ENCODE measurements around the gene C1QTNF6.

C1QTNF6 gene

DNA sequence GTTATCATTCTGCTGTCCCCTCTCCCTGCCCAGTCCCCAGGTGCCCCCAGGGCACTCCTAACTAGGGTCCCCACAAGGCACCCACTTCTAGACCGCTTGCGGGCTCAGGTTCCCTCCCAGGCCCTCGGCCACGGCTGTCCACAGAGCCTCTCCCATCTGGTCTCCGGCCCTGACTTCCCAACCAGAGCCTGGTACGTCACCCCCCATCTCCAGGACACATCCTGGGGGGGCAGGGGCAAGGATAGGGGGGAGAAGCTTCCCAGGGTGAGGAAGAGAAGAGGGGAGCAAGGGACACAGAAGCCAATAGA lies 23.8 kb upstream of the C1QTNF6 start:
- Histone ChIP-seq H3K9ac (0 out of 22 replicates have a peak overlapping the region, but pooled peaks of 2 of the 11 experiments have one; percentile 5 to 6), H3K4me3 (no peak overlapping the region), H3K4me2 (peak overlapping the region in 7 of 11 experiments; percentile 6 to 63 (median 41); a peak in 9 of 22 replicates), H3K4me1 (peaks cover 0 to 37% (median 28%) of the 10 kb centered on the region in 10 experiments; a peak in 15 of 20 replicates), H3K27ac (no peak overlapping the region), H3K36me3 (no peaks in the 10 kb centered on the region), H4K20me1 (no peaks in the 10 kb centered on the region), H3K27me3 (no peaks in the 10 kb centered on the region), H3K9me3 (replicated peaks in 1 of 11) (no peaks in the 10 kb centered on the region)
- TF ChIP-seq Cebpa-rat (IDR thresholded peaks at IDR 0.05): no peak

DNA sequence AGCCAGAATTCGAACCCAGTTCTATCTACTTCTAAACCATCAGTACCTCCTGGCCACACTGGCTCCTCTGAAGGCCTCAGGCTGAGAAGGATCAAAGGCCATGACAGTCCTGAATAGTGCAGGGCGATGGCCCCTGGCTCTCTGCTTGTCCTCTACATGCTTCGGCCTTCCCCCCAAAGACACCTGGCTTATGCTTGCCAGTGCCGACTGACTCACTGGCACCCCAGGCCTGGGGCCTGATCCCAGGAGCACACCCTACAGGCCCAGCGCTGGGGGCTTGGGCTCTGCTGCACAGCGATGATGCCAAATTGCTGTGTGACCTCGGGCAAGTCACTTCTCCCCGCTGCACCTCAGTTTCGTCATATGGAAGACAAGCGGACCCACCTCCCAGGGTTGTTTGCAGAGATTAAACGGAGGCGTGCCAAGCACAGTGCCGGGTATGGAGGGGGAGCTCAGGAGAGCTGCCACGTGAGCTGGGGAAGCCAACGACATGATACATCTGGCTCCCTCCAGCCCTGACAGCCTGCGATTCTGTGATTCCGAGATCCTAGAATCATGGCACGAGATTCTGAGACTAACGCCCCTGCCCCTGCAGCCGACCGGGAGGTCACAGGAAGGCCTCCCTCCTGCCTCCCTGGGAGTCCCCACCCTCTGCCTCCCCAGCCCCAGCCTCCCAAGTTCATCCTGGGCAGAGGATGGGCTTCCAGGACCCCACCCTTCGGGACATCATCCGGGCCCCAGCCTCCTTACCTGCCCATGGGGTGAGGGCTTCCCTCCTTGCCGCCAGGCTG lies 23.2 kb upstream of the C1QTNF6 start:
- H3K9ac ChIP-seq: 0 out of 22 replicates have a peak overlapping the region, but pooled peaks of 2 of the 11 experiments have one; percentile 5 to 6
- no peaks in the 10 kb centered on the region for H4K20me1 ChIP-seq
- no peak overlapping the region for H3K4me3 ChIP-seq
- peaks cover 0 to 37% (median 28%) of the 10 kb centered on the region in 10 experiments; a peak in 15 of 20 replicates for H3K4me1 ChIP-seq
- peak overlapping the region in 7 of 11 experiments; percentile 6 to 63 (median 41); a peak in 6 of 22 replicates for H3K4me2 ChIP-seq
- no peak for TF ChIP-seq Cebpa-rat (IDR thresholded peaks at IDR 0.05)
- no peaks in the 10 kb centered on the region for H3K27me3 ChIP-seq
- H3K27ac ChIP-seq: no peak overlapping the region
- no peaks in the 10 kb centered on the region for H3K9me3 ChIP-seq (replicated peaks in 1 of 11)
- no peaks in the 10 kb centered on the region for H3K36me3 ChIP-seq

DNA sequence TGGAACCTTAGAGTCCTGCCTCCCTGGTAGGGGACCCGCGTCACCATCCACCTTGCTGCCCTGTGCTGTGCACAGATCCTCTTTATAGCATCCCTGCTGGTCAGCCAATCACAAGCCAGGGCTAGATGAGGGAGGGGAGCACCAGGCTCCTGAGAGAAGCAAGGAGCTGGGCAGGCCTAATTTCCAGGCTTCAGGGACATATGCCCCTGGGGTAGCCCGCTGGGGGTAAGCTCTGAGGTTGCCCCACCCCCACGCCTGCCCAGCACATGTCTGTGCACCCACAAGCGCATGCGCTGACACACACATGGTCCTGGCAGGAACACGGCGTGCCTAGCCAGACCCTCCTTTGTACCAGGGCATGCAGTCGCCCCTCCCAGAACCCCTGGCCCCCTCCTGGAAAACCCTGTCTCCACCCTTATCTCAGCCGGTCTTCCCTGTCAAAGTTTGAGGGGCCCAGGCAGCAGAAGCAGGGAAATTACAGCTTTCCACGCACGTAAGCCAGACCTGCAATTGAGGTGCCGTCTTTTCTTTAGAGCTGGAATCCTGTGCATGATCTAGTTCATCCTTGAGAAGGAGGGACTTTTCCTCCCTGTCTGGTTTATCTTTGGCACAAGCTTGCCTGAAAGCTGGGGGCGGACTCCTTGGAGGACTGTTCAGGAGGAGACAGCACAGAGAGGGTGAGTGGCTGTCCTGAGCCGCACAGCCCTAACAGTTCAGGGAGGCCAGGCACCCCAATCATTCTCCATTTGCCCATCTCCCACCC lies 22.2 kb upstream of the C1QTNF6 start:
- Histone ChIP-seq H3K9me3 (replicated peaks in 1 of 11) (no peaks in the 10 kb centered on the region), H3K36me3 (no peaks in the 10 kb centered on the region), H4K20me1 (no peaks in the 10 kb centered on the region), H3K4me1 (peaks cover 5 to 43% (median 32%) of the 10 kb centered on the region in 10 experiments; a peak in 18 of 20 replicates), H3K4me2 (no peak overlapping the region), H3K9ac (no peak overlapping the region), H3K4me3 (no peak overlapping the region), H3K27me3 (no peaks in the 10 kb centered on the region), H3K27ac (no peak overlapping the region)
- TF ChIP-seq Cebpa-rat (IDR thresholded peaks at IDR 0.05): no peak

DNA sequence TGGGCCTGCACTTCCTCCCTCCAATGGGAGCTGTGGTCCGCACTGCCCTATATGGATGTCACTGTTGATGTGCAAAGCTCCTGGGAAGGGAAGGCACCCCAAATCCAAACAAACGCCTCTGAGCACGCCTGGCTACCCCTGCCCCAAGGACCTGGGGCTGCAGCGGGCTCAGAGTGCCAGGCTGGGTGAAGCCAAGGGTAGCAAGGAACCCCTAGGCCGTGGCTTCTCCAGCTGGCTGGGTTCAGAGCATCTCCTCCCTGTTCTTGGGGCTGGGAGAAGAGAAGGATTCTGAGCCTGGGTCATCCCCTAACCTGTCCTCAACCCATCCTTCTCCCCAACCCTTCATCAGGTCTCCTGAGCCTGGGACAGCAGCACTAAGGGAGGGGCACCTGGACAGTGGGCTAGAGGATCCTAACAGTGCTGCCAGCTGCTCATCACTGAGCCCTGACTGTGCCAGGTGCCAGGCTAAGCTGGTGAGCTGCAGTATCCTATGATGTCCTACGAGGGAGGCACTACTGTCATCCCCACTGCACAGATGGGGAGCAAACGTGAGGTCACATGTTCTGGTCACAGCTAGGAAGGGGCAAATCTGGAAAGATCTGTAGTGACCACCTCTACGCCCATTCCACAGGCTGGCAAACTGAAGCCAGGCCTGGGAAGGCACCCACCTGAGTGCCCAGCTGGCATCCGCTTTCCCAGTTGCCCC lies 21.2 kb upstream of the C1QTNF6 start:
- H3K4me1 ChIP-seq: peaks cover 14 to 49% (median 40%) of the 10 kb centered on the region in 10 experiments; a peak in 19 of 20 replicates
- no peaks in the 10 kb centered on the region for H3K36me3 ChIP-seq
- H3K9me3 ChIP-seq (replicated peaks in 1 of 11): no peaks in the 10 kb centered on the region
- H3K27me3 ChIP-seq: no peaks in the 10 kb centered on the region
- peak overlapping the region in 2 of 11 experiments; percentile 24 to 29; a peak in 3 of 22 replicates for H3K9ac ChIP-seq
- no peak for TF ChIP-seq Cebpa-rat (IDR thresholded peaks at IDR 0.05)
- H3K4me2 ChIP-seq: peak overlapping the region in 4 of 11 experiments; percentile 46 to 65 (median 58); a peak in 5 of 22 replicates
- no peaks in the 10 kb centered on the region for H4K20me1 ChIP-seq
- H3K27ac ChIP-seq: no peak overlapping the region
- H3K4me3 ChIP-seq: no peak overlapping the region

DNA sequence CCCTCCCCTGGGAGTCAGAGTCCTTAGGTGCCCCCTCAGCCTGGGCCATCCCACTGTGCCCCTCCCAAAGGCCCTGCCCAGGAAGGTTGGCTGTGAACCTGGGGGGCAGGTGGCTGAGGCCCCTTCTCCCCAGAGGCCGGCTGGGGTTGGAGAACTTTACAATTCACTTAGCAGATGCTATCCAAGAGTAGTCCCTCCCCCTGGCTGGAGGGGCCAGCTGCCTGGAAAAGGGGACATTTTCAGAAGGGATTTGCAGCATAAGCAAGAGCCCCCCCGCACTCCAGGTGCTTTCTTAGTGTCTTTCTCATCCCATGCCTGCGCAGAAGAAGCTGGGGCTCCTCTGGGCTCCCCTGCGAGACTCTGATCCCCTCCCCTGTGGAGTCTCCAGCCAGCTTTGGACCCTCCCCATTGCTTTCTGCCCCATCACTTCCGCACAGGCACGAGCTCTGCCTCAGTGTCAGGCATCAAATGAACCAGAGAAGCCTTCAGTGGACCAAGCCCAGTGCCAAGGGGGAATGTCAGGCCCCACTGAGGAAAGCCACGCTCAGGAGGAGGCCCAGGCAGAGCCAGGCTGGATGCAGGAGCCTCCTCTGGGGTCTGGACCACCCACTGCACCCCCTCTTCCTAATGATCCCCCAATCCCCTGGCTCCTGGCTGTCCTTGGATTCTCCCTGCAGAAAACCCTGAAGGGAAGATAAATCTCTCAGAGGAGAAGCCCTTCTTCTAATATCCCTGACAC lies 20.5 kb upstream of the C1QTNF6 start:
- no peaks in the 10 kb centered on the region for H4K20me1 ChIP-seq
- peak overlapping the region in 7 of 11 experiments; percentile 5 to 65 (median 54); a peak in 13 of 22 replicates for H3K4me2 ChIP-seq
- TF ChIP-seq Cebpa-rat (IDR thresholded peaks at IDR 0.05): no peak
- no peaks in the 10 kb centered on the region for H3K9me3 ChIP-seq (replicated peaks in 1 of 11)
- H3K9ac ChIP-seq: peak overlapping the region in 3 of 11 experiments; percentile 20 to 32 (median 24); a peak in 3 of 22 replicates
- H3K27ac ChIP-seq: no peak overlapping the region
- H3K4me1 ChIP-seq: peaks cover 16 to 50% (median 42%) of the 10 kb centered on the region in 10 experiments; a peak in 19 of 20 replicates
- H3K4me3 ChIP-seq: no peak overlapping the region
- H3K36me3 ChIP-seq: no peaks in the 10 kb centered on the region
- no peaks in the 10 kb centered on the region for H3K27me3 ChIP-seq

DNA sequence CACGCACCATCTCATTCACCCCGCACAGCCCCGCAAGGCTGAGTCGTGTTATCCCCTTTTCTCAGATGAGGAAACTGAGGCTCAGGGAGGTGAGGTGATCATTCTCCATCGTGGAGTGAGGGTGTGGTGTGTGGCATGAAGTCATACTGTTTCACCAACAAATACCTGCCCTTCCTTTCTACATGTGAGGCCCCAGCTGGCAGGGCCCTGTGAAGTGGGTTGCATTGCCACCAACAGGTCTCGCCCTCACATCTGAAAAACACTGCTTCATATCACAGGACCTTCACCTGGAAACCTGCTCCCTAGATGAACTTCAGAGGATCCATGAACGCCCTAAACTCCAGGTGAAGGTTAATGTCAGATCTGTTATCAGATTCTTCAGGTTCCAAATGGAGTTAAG lies 19.9 kb upstream of the C1QTNF6 start:
- no peaks in the 10 kb centered on the region for H3K36me3 ChIP-seq
- H3K27me3 ChIP-seq: no peaks in the 10 kb centered on the region
- H3K4me3 ChIP-seq: no peak overlapping the region
- no peaks in the 10 kb centered on the region for H3K9me3 ChIP-seq (replicated peaks in 1 of 11)
- no peak overlapping the region for H3K27ac ChIP-seq
- TF ChIP-seq Cebpa-rat (IDR thresholded peaks at IDR 0.05): no peak
- peak overlapping the region in 3 of 11 experiments; percentile 20 to 32 (median 24); a peak in 2 of 22 replicates for H3K9ac ChIP-seq
- H4K20me1 ChIP-seq: no peaks in the 10 kb centered on the region
- H3K4me1 ChIP-seq: peaks cover 16 to 50% (median 42%) of the 10 kb centered on the region in 10 experiments; a peak in 19 of 20 replicates
- H3K4me2 ChIP-seq: peak overlapping the region in 7 of 11 experiments; percentile 5 to 65 (median 54); a peak in 13 of 22 replicates

DNA sequence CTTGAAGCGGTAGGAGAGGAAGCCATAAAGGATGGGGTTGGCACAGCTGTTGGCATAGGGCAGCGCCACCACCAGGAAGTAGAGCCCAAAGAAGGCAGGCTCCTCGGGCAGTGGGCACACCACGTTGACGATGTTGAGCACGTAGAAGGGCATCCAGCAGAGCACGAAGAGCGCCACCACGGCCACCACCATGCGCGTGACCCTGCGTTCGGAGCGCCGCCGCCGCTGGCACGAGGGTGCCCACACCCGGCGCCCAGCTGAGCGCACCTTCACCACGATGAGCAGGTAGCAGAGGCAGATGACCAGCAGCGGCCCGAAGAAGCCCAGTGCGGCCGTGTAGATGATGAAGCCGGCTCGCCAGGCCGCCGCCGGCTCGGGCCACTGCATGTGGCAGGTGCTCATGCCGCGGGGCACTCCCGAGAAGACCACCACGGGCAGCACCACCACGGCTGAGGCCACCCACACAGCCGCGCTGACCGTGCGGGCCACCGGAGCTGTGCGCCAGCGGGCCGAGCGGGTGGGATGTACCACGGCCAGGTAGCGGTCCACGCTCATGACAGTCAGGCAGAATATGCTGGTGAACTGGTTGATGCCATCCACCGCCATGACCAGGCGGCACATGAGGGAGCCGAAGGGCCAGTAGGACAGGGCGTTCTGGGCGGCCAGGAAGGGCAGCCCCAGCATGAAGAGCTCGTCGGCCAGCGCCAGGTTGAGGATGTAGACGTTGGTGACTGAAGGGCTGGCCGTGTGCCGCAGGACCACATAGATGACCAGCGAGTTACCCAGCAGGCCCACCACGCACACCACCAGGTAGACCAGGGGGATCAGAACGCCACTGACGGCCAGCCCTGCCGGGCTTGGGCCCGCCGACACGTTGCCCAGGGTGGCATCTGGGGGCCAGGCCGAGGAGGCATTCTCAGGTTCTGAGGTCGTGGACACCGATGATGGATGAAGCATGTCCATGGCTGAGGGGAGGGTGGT lies 19.1 kb upstream of the C1QTNF6 start:
- no peaks in the 10 kb centered on the region for H3K27me3 ChIP-seq
- H3K4me2 ChIP-seq: peak overlapping the region in 2 of 11 experiments; percentile 47 to 63; a peak in 5 of 22 replicates
- H3K9ac ChIP-seq: no peak overlapping the region; a peak in 1 of 22 replicates
- H3K36me3 ChIP-seq: no peaks in the 10 kb centered on the region
- TF ChIP-seq Cebpa-rat (IDR thresholded peaks at IDR 0.05): no peak
- H3K27ac ChIP-seq: no peak overlapping the region
- no peaks in the 10 kb centered on the region for H4K20me1 ChIP-seq
- no peaks in the 10 kb centered on the region for H3K9me3 ChIP-seq (replicated peaks in 1 of 11)
- H3K4me1 ChIP-seq: peaks cover 16 to 43% (median 35%) of the 10 kb centered on the region in 10 experiments; a peak in 19 of 20 replicates
- H3K4me3 ChIP-seq: no peak overlapping the region
